Measurements from ENCODE around the gene CYBB.

The CYBB gene

DNA sequence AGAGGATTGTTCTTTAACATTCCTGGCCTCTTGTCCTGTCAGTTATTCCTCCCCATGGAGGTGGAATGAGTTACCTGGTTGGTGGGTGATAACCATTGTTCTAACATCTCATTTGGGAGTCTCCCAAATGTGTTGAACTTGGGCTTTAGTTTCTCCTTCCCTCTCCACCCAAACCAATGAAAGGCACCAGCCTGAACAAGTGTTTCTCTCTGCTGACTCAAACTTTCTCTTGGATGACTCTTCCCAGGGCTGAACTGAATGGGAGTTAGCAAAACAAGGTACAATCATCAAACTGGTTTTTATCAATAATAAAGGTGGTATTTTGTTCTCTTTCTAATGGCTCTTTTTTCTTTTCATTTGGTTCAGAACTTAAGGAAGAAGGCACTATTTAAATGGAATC lies 64.8 kb downstream of the CYBB start:
- DNase-seq (ENCODE audit: low spot score), result no peak

- DNase-seq (ENCODE audit: low spot score), result no peak
Observed at GRCh38 chrX:37846141-37846540, 66.3 kb downstream of the CYBB start.

- DNase-seq (ENCODE audit: low spot score), result no peak
Observed at GRCh38 chrX:37846558-37846933, 66.7 kb downstream of the CYBB start.

DNA sequence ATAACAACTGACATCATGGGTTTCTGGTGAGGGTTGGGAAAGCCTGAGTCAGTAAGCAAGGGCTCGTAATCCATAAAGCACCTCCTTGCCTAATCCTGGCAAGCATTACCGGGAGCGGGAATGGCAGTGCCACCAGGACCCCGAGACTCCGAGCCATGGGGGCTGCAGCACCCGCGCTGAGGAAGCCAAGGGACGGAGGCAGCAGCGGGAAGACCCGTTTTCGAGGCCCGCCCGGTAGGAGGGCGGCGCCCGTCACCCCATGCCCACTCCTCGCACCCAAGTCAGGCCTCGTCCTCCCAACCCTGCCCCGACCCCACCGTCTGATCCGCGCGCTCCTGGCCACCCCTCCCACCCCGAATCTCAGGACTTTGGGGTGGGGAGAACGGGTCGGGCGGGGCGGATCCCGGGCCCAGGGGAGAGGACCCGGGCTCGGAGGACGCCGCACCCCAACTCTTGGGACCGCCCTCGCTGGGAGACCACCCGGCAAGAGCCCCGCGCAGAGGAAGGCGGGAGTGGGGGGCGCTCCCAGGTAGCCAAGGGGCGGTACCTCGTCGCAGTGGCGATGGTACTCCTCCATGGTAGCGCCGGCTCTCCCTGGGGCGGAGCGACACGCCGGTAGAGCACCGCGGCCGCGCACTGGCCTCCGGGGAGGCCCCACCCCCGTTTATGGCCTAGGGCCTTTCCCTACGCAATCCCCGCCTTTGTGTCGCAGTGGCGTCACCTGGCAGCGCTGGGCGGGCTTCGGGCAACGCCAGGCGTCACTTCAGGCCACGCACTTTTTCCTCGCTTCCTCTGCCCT lies 67.3 kb downstream of the CYBB start, which contains the start of gene DYNLT3:
Gene DYNLT3 (minus strand): TSS at position 638 of the 799 bp plus-strand sequence. CDS start 61 bp downstream, at position 577.
- DNase-seq (ENCODE audit: low spot score), result peak; percentile 73

GRCh38 chrX:37847733-37848197 lies 67.9 kb downstream of the CYBB start:
- no peak for DNase-seq (ENCODE audit: low spot score)

GRCh38 chrX:37854148-37854547 lies 74.3 kb downstream of the CYBB start:
- no peak for DNase-seq (ENCODE audit: low spot score)

DNA sequence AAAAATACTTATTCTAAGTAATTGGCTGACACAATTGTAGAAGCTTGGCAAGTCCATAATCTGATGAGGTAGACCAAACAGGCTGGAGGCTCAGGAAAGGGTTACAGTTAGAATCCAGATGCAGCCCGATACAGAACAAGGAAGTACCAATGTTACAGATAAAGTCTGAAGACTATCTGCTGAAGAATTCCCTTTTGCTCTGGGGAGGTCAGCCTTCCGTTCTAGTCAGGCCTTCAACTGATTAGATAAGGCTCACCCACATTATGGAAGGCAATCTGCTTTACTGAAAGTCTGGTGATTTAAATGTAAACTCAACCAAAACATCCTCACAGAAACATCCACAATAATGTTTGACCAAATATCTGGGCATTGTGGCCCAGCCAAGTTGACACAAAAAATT lies 74.9 kb downstream of the CYBB start:
- DNase-seq (ENCODE audit: low spot score), result no peak

GRCh38 chrX:37860721-37861120 lies 80.9 kb downstream of the CYBB start:
- no peak for DNase-seq (ENCODE audit: low spot score)

DNA sequence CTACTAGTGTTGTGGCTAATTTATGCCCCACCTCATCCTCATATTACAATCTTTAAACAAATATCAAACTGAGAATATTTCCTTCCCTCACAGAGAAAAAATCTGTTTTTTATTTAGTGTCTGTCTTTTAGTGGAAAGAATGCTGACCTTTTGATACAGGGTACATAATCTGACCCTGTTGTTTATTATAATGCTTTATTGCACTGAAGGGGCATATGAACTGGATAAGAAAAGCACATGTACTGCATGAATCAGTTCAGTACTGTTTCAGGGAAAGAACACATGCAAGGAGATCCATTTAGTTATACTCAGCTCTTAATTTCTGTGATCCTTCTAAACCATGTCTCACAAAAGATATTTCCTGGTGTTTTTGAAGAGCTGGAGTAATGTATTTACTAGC lies 83.0 kb downstream of the CYBB start:
- DNase-seq (ENCODE audit: low spot score), result no peak

All from COLO829 (cell line).